Activated T-cell treated with anti-CD3 and anti-CD28 coated beads, Interleukin-2, amount 50 U/mL, for 72 hours (primary cell): Measurements from ENCODE around the gene CLK4. TPM values are rescaled to one million over a fixed set of nuclear protein-coding genes. Genes with fewer than 3 reads are reported as not detected.

Experiments
- ATAC-seq, 2 donors: fragments of 150-1000 bp; cut with Tn5 transposase; replicated peaks in 1 of 2; 2 replicates each; pipeline ENCODE4 v1.10.0; 2021; ENCODE audit warnings: moderate library complexity in 2 of 2, mild to moderate bottlenecking in 1 of 2
- DNase-seq, 2 donors: peaks; one replicate each; pipeline ENCODE4 v3.0.0; 2021 to 2022; ENCODE audit warnings: mixed read lengths in 1 of 2
- H3K27ac Mint-ChIP-seq: one replicate; pipeline ENCODE4 v1.8.0; 2022; ENCODE audit warnings: mild to moderate bottlenecking, moderate library complexity, mixed read lengths
- H3K27me3 Mint-ChIP-seq: one replicate; pipeline ENCODE4 v1.8.0; 2022; ENCODE audit warnings: low read depth, mixed read lengths
- H3K36me3 Mint-ChIP-seq, 2 donors: one replicate each; pipeline ENCODE4 v1.8.0; 2022; ENCODE audit warnings: mixed read lengths in 2 of 2, mild to moderate bottlenecking in 1 of 2; ENCODE audit not compliant: insufficient read depth in 2 of 2
- H3K4me1 Mint-ChIP-seq: one replicate; pipeline ENCODE4 v1.8.0; 2022; ENCODE audit warnings: low read depth, mixed read lengths
- H3K4me3 Mint-ChIP-seq, 2 donors: one replicate each; pipeline ENCODE4 v1.8.0; 2022; ENCODE audit warnings: mild to moderate bottlenecking in 2 of 2, mixed read lengths in 2 of 2, moderate library complexity in 2 of 2
- H3K9me3 Mint-ChIP-seq, 2 donors: one replicate each; pipeline ENCODE4 v1.8.0; 2022; ENCODE audit warnings: mixed read lengths in 2 of 2
- total RNA-seq, 2 donors: library from RNA; stranded (reverse); gene quantifications; one replicate each; pipeline ENCODE4 v1.2.3, GENCODE V29; 2022

Gene CLK4
- total RNA-seq, 2 donors from 2014 or later = 34.0 to 35.2 TPM

GRCh38 chr5:178651046-178651810, 24.4 kb upstream of the CLK4 start:
- ATAC-seq (no peak), DNase-seq (no peak)
- Mint-ChIP-seq H3K27ac (no peak overlapping the region), H3K4me1 (no peaks in the 10 kb centered on the region), H3K36me3 (peaks cover 1 to 2% of the 10 kb centered on the region in 2 donors), H3K9me3 (peaks cover 4 to 8% of the 10 kb centered on the region in 2 donors), H3K4me3 (no peak overlapping the region), H3K27me3 (peaks cover 2% of the 10 kb centered on the region)

DNA sequence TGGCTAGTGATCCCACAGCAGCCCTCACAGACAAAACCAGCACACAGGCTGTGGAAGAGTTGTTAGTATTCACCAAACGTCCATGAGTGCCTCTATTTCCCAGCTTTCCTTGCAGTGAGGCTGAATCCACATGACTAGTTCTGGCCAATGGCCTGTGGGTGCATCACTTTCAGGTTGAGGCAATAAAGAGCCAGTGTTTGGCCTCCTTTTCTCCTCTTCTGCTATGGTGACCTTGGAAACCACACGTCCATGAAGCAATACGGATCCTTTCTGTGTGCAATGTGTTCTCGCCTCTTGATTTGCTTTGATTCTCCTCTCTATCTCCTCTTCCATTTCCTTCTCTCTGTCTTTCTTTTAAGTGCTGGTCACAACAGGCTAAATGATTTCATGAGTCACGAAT, 23.4 kb upstream of the CLK4 start:
- peaks cover 4 to 8% of the 10 kb centered on the region in 2 donors for H3K9me3 Mint-ChIP-seq
- H3K4me3 Mint-ChIP-seq = no peak overlapping the region
- H3K27me3 Mint-ChIP-seq = no peaks in the 10 kb centered on the region
- ATAC-seq = no peak
- no peak for DNase-seq
- no peak overlapping the region for H3K27ac Mint-ChIP-seq
- no peaks in the 10 kb centered on the region for H3K4me1 Mint-ChIP-seq
- peaks cover 1 to 2% of the 10 kb centered on the region in 2 donors for H3K36me3 Mint-ChIP-seq

DNA sequence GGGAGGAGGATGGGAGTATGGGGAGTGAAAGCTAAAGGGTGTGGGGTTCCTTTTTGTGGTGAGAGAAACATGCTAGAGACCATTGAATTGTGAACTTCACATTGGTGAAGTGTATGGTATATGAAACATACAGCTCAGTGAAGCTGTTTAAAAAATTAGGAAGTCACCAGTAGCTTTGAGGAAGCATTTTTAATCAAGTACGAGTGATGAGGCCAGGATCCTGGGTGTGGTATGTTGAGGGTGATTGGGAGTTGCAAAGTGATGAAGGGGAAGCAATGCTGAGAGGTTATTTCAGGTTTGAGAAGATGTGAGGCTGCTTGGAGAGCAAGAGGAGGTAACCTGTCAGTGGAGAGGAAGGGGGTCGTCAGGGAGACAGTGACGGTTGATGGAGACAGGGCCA, 22.7 kb upstream of the CLK4 start:
- DNase-seq (no peak), ATAC-seq (no peak)
- H3K36me3 Mint-ChIP-seq = peaks cover 1 to 2% of the 10 kb centered on the region in 2 donors
- H3K4me1 Mint-ChIP-seq = no peaks in the 10 kb centered on the region
- H3K27me3 Mint-ChIP-seq = no peaks in the 10 kb centered on the region
- no peak overlapping the region for H3K4me3 Mint-ChIP-seq
- H3K27ac Mint-ChIP-seq = no peak overlapping the region
- peaks cover 4 to 8% of the 10 kb centered on the region in 2 donors for H3K9me3 Mint-ChIP-seq

DNA sequence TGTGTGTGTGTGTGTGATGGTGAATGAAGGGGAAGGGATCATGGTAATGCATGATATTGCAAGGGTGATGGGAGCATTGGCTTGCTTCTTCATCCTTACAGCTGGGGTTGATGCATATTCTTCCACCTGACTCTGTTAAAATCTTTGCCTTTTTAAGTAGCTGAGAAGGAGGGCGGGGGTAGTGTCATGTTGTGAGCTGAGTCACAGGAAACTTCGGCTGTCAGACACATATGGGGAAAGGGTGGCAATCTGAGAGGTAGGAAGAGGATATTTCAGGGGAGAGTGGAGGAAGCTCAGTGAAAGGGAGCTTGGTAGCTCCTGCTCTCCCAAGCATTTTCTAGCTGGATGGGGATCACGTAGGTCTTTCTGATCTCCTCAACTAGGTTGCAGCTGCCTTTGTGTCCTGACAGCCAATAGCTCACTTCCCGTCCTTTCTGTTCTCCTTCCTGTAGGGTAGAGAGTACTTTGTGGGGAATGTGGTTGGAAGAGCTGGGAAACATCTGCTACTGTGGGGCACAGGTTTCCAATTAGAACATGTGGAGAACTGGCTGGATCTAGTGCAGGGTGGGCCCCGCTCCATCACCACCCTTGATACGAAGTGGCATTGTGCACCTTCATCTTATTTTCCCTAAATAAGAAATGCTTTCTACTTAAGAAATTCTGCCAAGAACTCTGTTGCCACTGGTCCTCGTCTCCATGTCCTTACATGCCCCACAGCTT, 18.1 kb upstream of the CLK4 start:
- ATAC-seq (no peak), DNase-seq (no peak)
- no peaks in the 10 kb centered on the region for H3K27me3 Mint-ChIP-seq
- H3K4me1 Mint-ChIP-seq = no peaks in the 10 kb centered on the region
- H3K9me3 Mint-ChIP-seq = peaks cover 4 to 8% of the 10 kb centered on the region in 2 donors
- no peak overlapping the region for H3K27ac Mint-ChIP-seq
- H3K4me3 Mint-ChIP-seq = no peak overlapping the region
- H3K36me3 Mint-ChIP-seq = peaks cover 1 to 2% of the 10 kb centered on the region in 2 donors

GRCh38 chr5:178642351-178642909, 15.6 kb upstream of the CLK4 start:
- ATAC-seq = no peak
- no peak overlapping the region for H3K4me3 Mint-ChIP-seq

GRCh38 chr5:178641711-178642110, 14.9 kb upstream of the CLK4 start:
- DNase-seq = no peak
- no peak for ATAC-seq
- Mint-ChIP-seq H3K27ac (no peak overlapping the region), H3K36me3 (no peaks in the 10 kb centered on the region), H3K27me3 (no peaks in the 10 kb centered on the region), H3K4me1 (no peaks in the 10 kb centered on the region), H3K4me3 (no peak overlapping the region), H3K9me3 (no peaks in the 10 kb centered on the region)

More at GRCh38 chr5:178642351-178642909, 15.6 kb upstream of the CLK4 start:
- Mint-ChIP-seq H3K27me3 (no peaks in the 10 kb centered on the region), H3K4me1 (no peaks in the 10 kb centered on the region), H3K9me3 (no peaks in the 10 kb centered on the region), H3K36me3 (no peaks in the 10 kb centered on the region), H3K27ac (no peak overlapping the region)
- DNase-seq = no peak

DNA sequence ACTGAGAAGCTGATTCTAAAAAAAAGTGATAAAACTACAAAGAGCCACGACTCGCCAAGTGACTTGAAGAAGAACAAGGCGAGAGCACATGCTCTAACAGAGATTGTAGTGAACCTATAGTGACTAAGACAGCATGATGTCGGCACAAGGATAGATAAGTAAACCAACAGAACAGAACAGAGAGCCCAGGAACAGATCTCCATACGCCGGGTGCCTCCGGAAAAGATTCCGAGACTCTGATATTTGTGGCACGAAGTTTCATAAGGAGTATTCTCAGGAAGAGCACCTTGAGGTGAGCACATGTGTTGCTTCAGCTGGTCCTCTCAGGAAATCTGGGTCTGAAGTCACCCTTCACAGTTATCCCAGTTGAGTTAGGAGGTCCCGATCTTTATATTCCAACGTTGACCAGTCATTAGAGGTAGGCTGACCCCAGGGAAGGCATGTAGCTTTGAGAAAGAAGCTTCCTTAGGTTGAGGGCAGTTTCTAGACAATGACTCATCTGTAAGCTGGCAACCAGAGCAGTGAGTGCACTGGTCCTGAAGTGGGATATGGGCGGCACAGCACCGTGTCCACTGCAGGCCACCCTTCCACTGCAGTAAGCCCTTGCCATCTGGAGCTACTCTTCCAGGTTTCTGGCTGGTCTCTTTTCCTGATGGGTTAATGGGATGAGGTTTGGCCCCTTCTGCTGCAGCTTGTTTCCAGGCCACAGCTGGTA, 13.6 kb upstream of the CLK4 start:
- ATAC-seq = no peak
- Mint-ChIP-seq H3K4me3 (no peak overlapping the region), H3K27me3 (peaks cover under 1% of the 10 kb centered on the region), H3K36me3 (no peaks in the 10 kb centered on the region), H3K4me1 (no peaks in the 10 kb centered on the region), H3K27ac (no peak overlapping the region), H3K9me3 (no peaks in the 10 kb centered on the region)
- no peak for DNase-seq

DNA sequence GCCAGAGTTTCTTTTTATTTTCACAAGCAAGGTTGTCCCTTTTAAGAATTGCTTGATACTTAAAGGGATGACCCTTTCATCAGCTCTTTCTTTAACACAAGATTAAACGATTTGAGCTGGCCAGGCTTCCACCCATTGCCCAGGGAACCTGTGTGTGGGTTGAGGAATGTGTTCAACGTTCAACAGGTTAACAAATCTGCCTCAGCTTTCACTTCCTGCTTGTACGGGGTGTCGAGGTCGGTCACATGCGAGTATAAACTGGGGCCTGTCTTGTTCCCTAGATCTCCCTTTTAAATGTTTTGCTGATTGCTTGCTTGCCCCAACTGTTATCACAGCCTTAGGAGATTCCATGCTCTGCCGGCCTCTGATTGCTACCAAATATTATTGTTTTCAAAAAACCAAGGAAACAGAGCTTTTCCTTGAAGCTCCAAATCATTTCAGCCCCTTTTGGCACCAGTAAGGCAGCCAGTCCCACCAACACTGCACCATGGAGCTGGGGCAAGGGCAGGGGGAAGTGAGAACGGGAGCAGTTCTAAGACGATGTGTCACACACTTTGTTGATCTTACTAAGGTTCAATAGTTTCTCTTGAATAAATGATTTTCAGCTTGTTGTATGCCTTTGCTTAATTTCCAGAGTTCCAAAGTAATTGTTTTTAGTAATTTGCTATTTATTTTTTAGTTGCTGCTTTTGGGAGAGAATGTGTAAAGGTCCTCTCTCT, 10.7 kb upstream of the CLK4 start:
- Mint-ChIP-seq H3K4me3 (no peak overlapping the region), H3K9me3 (no peaks in the 10 kb centered on the region), H3K36me3 (no peaks in the 10 kb centered on the region), H3K27me3 (peaks cover 7% of the 10 kb centered on the region), H3K27ac (no peak overlapping the region), H3K4me1 (no peaks in the 10 kb centered on the region)
- ATAC-seq (no peak), DNase-seq (no peak)

- H3K27ac Mint-ChIP-seq = no peak overlapping the region
- peaks cover 1 to 3% of the 10 kb centered on the region in 2 donors for H3K9me3 Mint-ChIP-seq
- ATAC-seq (no peak), DNase-seq (no peak)
- peaks cover 3 to 4% of the 10 kb centered on the region in 2 donors for H3K36me3 Mint-ChIP-seq
- no peak overlapping the region for H3K4me3 Mint-ChIP-seq
- H3K27me3 Mint-ChIP-seq = peaks cover 7% of the 10 kb centered on the region
- H3K4me1 Mint-ChIP-seq = no peaks in the 10 kb centered on the region
Measured at GRCh38 chr5:178632285-178632684, 5.4 kb upstream of the CLK4 start.

- no peak overlapping the region for H3K4me3 Mint-ChIP-seq
- H3K9me3 Mint-ChIP-seq = peaks cover 1 to 3% of the 10 kb centered on the region in 2 donors
- H3K27me3 Mint-ChIP-seq = peaks cover 7% of the 10 kb centered on the region
- H3K4me1 Mint-ChIP-seq = peaks cover under 1% of the 10 kb centered on the region
- no peak for ATAC-seq
- no peak for DNase-seq
- H3K36me3 Mint-ChIP-seq = peaks cover 4 to 7% of the 10 kb centered on the region in 2 donors
- H3K27ac Mint-ChIP-seq = no peak overlapping the region
Measured at GRCh38 chr5:178630951-178631350, 4.1 kb upstream of the CLK4 start.

DNA sequence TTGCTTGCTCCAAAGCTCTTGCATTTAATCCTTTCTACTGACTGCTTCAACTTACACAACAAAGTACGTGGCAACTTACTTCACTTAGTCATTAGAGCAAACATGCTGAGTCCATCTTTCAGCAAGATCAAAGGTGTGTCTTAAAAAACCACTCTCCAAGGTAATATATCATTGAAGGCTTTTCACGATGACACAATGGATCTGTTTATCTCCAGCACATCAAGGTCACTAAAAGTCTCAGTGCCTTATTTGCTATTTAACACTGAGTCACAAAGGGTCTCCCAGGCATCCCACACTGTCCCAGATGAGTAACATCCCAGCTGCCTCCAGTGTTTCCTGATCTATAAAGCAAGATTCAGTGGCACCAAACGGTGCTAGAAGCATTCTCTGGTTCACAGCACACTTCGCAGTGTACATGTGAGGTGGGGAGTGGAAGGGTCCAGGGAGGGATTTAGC, 3.7 kb upstream of the CLK4 start:
- Mint-ChIP-seq H3K4me3 (no peak overlapping the region), H3K27me3 (peaks cover 7% of the 10 kb centered on the region), H3K27ac (no peak overlapping the region), H3K9me3 (peaks cover 1 to 3% of the 10 kb centered on the region in 2 donors), H3K4me1 (peaks cover 5% of the 10 kb centered on the region), H3K36me3 (peaks cover 7 to 11% of the 10 kb centered on the region in 2 donors)
- ATAC-seq (no peak), DNase-seq (no peak)

DNA sequence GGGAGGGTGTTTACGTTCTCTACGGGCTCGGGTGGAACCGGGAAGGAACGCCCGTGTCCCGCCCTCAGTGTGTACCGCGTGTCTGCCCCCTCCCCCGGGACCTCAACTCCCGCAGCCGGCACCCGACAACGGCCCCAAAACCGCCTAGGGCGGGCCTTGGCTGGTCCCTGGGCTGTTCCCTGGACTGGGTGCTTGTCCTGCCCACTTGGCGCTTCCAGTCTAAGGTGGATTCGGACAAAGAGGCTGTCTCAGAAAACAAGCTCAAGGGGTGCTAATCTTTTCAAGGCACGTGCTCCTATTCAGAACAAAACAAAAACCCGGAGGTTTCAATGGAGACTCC, 379 bp upstream of the CLK4 start:
- Mint-ChIP-seq H3K36me3 (peaks cover 12 to 13% of the 10 kb centered on the region in 2 donors), H3K4me1 (peaks cover 32% of the 10 kb centered on the region), H3K9me3 (peaks cover 1 to 3% of the 10 kb centered on the region in 2 donors), H3K27me3 (no peaks in the 10 kb centered on the region), H3K4me3 (peak overlapping the region; percentile 98 to 99), H3K27ac (no peak overlapping the region)
- DNase-seq (no peak), ATAC-seq (no peak)
